AG04450 (cell line): ENCODE results near the gene KASH5. TPM values are rescaled to one million over a fixed set of nuclear protein-coding genes. Genes with fewer than 3 reads are reported as not detected.
A peak's percentile ranks its signal among the peaks of the same experiment; 100 is the strongest.
"Not testable (repeated sequence)": the region's sequence is repeated elsewhere in the genome, so short reads cannot be mapped to it uniquely, and the experiment has no call there.

Experiments
- CTCF ChIA-PET: fragments of 300-600, 350-600 bp; formaldehyde crosslinking; extraction: SDS; loops from one replicate; lab custom pipeline; 2022; ENCODE audit warnings: antibody characterized with exemption, inconsistent platforms; lab: Charles Lee
- POLR2A ChIA-PET: fragments of 350-600 bp; formaldehyde crosslinking; extraction: SDS; loops from one replicate; lab custom pipeline; 2021; ENCODE audit warnings: antibody characterized with exemption, inconsistent platforms; lab: Yijun Ruan, JAX
- DNase-seq: peaks from one replicate; pipeline ENCODE4 v3.0.0-alpha.2; 2011; ENCODE audit warnings: low read depth, low spot score
- H3K27ac ChIP-seq: one replicate; pipeline ENCODE4 v1.5.1; 2012; ENCODE audit warnings: low read depth, low read length, control low read depth
- H3K27me3 ChIP-seq: one replicate; pipeline ENCODE4 v1.6.0; 2012; ENCODE audit warnings: low read length; ENCODE audit not compliant: control insufficient read depth, insufficient read depth
- H3K4me3 ChIP-seq: 2 replicates; pipeline ENCODE4 v1.5.1; 2011; ENCODE audit warnings: mild to moderate bottlenecking, low read depth, low read length, control low read depth
- H3K9me3 ChIP-seq: 2 replicates; pipeline ENCODE4 v1.5.1; 2012; ENCODE audit warnings: low read length; ENCODE audit not compliant: control insufficient read depth, insufficient read depth
- CTCF ChIP-seq: IDR thresholded peaks from 2 replicates; pipeline ENCODE4 v1.5.1; 2011; ENCODE audit warnings: low read depth, low read length, control low read depth, inconsistent platforms
- polyA plus RNA-seq: library from polyadenylated mRNA; depleted of rRNA; stranded (reverse); fragments of >200 nt; gene quantifications from 2 replicates; pipeline ENCODE4 v1.2.3, GENCODE V29; 2011

Gene KASH5
- polyA plus RNA-seq, 1 experiment, result not detected

GRCh38 chr19:49458567-49458903, 70.5 kb downstream of the KASH5 start:
- ChIA-PET CTCF (interaction anchor here (0.7 to 2.3 kb wide), 2 partner anchors 15 to 18 kb away, joined by 3 to 9 read pairs; partner anchors contain the start of gene FLT3LG), POLR2A (no interaction called here)
- peak overlapping the region; percentile 11 for H3K27ac ChIP-seq
- no peak for DNase-seq
- peaks cover 7% of the 10 kb centered on the region; the same call in 1 of the 2 replicates for H3K9me3 ChIP-seq
- H3K4me3 ChIP-seq, result no peak overlapping the region
- no peak for TF ChIP-seq CTCF
- H3K27me3 ChIP-seq, result no peaks in the 10 kb centered on the region

GRCh38 chr19:49459388-49459787, 71.3 kb downstream of the KASH5 start:
- DNase-seq, result no peak
- no peak for TF ChIP-seq CTCF
- CTCF ChIA-PET, result interaction anchor here (2.3 kb wide), 1 partner anchor 14 kb away, joined by 9 read pairs; the partner anchor contains the start of gene FLT3LG
- Histone ChIP-seq H3K9me3 (peaks cover 7% of the 10 kb centered on the region; the same call in 1 of the 2 replicates), H3K27me3 (no peaks in the 10 kb centered on the region), H3K4me3 (no peak overlapping the region), H3K27ac (no peak overlapping the region)
- POLR2A ChIA-PET, result no interaction called here

GRCh38 chr19:49461130-49461529, 73.1 kb downstream of the KASH5 start:
- DNase-seq, H3K9me3 ChIP-seq, CTCF ChIA-PET, H3K4me3 ChIP-seq, H3K27me3 ChIP-seq, H3K27ac ChIP-seq, POLR2A ChIA-PET: not testable (repeated sequence)

GRCh38 chr19:49461656-49462055, 73.6 kb downstream of the KASH5 start:
- H3K27ac ChIP-seq, result no peak overlapping the region
- ChIA-PET CTCF (no interaction called here), POLR2A (no interaction called here)
- no peak overlapping the region for H3K4me3 ChIP-seq
- no peak for TF ChIP-seq CTCF
- H3K27me3 ChIP-seq, result no peaks in the 10 kb centered on the region
- DNase-seq, result no peak
- peaks cover 7% of the 10 kb centered on the region; the same call in 1 of the 2 replicates for H3K9me3 ChIP-seq

GRCh38 chr19:49462492-49462891, 74.4 kb downstream of the KASH5 start:
- DNase-seq, result no peak
- H3K9me3 ChIP-seq, result peaks cover 7% of the 10 kb centered on the region; the same call in 1 of the 2 replicates
- CTCF ChIA-PET, result no interaction called here

More at GRCh38 chr19:49462492-49462891, 74.4 kb downstream of the KASH5 start:
- Histone ChIP-seq H3K27me3 (no peaks in the 10 kb centered on the region), H3K4me3 (no peak overlapping the region), H3K27ac (no peak overlapping the region)
- TF ChIP-seq CTCF, result no peak
- POLR2A ChIA-PET, result interaction anchor here (0.6 kb wide), 1 partner anchor 83 kb away, joined by 4 read pairs; no protein-coding TSS in a partner anchor
